ENCODE data around the gene PELI2.

- TF ChIP-seq CTCF (IDR thresholded peaks at IDR 0.05) (no peak), POLR2A (IDR thresholded peaks at IDR 0.05) (no peak)
These were observed 6.1 kb downstream of the PELI2 start for GRCh38 chr14:56124327-56124726.
